OCI-LY3 (cell line): ENCODE data around the gene GSTA3.
"Not testable (repeated sequence)": the region's sequence is repeated elsewhere in the genome, so short reads cannot be mapped to it uniquely, and the experiment has no call there.

Experiments used
- CTCF ChIP-seq: fragments of 200-600, 300-600 bp; sonication (generic); IDR thresholded peaks from 2 replicates; pipeline ENCODE4 v1.5.1; 2014; ENCODE audit warnings: antibody characterized with exemption, low read length, low read depth
- EZH2phosphoT487 ChIP-seq: fragments of 200-600 bp; shearing (Covaris generic); IDR thresholded peaks from 2 replicates; pipeline ENCODE4 v1.6.1; 2018; ENCODE audit warnings: antibody characterized with exemption, mixed run types, low read depth

GRCh38 chr6:52919511-52919910 lies 10.0 kb upstream of the GSTA3 start:
- not testable (repeated sequence) for TF ChIP-seq CTCF, EZH2phosphoT487
